Stomach (tissue), 9 donors: ENCODE results near the gene APOO. TPM values are rescaled to one million over a fixed set of nuclear protein-coding genes. Genes with fewer than 3 reads are reported as not detected.

ENCODE experiments used
- DNase-seq, 2 donors: peaks; one replicate each; pipeline versions ENCODE4 v3.0.0 to v3.0.0-alpha.2; 2013 to 2019
- H3K27ac ChIP-seq, 5 donors: fragments of 200-600 bp in 4 of 5; sonication (generic) in 4 of 5; one replicate each; pipeline ENCODE4 v1.5.1; 2013 to 2019; ENCODE audit warnings: mild to moderate bottlenecking in 1 of 5, moderate library complexity in 1 of 5
- H3K27me3 ChIP-seq, 3 donors: fragments of 200-600 bp; sonication (generic); one replicate each; pipeline ENCODE4 v1.5.1; 2017 to 2019; ENCODE audit warnings: mixed run types in 1 of 3
- H3K36me3 ChIP-seq, 4 donors: fragments of 200-600 bp; sonication (generic); 1 replicate in 3 of 4; 2 replicates in 1 of 4; pipeline ENCODE4 v1.5.1; 2016 to 2019
- H3K4me1 ChIP-seq, 4 donors: fragments of 200-600 bp; sonication (generic); one replicate each; pipeline ENCODE4 v1.5.1; 2016 to 2019
- H3K4me3 ChIP-seq, 4 donors: fragments of 200-600 bp; sonication (generic) in 3 of 4; one replicate each; pipeline ENCODE4 v1.5.1; 2016 to 2019; ENCODE audit warnings: mild to moderate bottlenecking in 1 of 4
- H3K9me3 ChIP-seq, 4 donors: fragments of 200-600 bp; sonication (generic); one replicate each; pipeline ENCODE4 v1.5.1; 2016 to 2019
- EP300 ChIP-seq: sonication (generic); formaldehyde crosslinking; IDR thresholded peaks from one replicate; pipeline ENCODE4 v1.6.1; 2017; ENCODE audit warnings: antibody characterized with exemption
- POLR2A ChIP-seq, 4 donors: fragments of 450-650 bp; IDR thresholded peaks; one replicate each; pipeline ENCODE4 v1.6.1; 2016; ENCODE audit warnings: antibody characterized with exemption in 4 of 4, control low read depth in 2 of 4, mild to moderate bottlenecking in 1 of 4, moderate library complexity in 1 of 4
- POLR2AphosphoS5 ChIP-seq, 3 donors: sonication (generic); formaldehyde crosslinking; IDR thresholded peaks; one replicate each; pipeline ENCODE4 v1.6.1; 2016; ENCODE audit warnings: antibody characterized with exemption in 3 of 3
- WGBS, 5 donors: extraction: QIAGEN DNeasy Blood & Tissue Kit in 3 of 5; methylation state at CpG; one replicate each; pipeline versions ENCODE4 v1.1.5 to v1.1.7; 2013 to 2018; 5-methylcytosine and 5-hydroxymethylcytosine counted together
- intact Hi-C: fragments of 100-400 bp; cut with DNase I; formaldehyde crosslinking; loops from one replicate; pipeline ENCODE4 v1.15.1; 2023; ENCODE audit warnings: low total_unique reads
- polyA plus RNA-seq, 3 donors: library from polyadenylated mRNA; stranded (reverse); fragments of 200-250 nt; gene quantifications; one replicate each; pipeline ENCODE4 v1.2.3, GENCODE V29; 2013
- total RNA-seq, 5 donors: library from RNA; depleted of rRNA; stranded (reverse); fragments of >200 nt; gene quantifications; one replicate each; pipeline versions ENCODE4 v1.1.0 to v1.2.3, GENCODE V29; 2014 to 2016
- TF ChIP-seq, protein P1 (sequence below), 7 experiments: fragments of 450-650 bp in 4 of 7; fragments of 200-600 bp in 3 of 7; sonication (generic) in 3 of 7; IDR thresholded peaks; one replicate each; pipeline ENCODE4 v1.5.1; 2016 to 2019; ENCODE audit warnings: antibody characterized with exemption in 7 of 7, control low read depth in 2 of 7, mild to moderate bottlenecking in 1 of 7
- donor health status: healthy with polysubstance abuse.
- donor health status: Bipolar disorder and iron deficiency.
- donor health status: healthy.

Gene APOO
- total and polyA plus RNA-seq, 8 donors: 2.0 to 29.4 (median 15.7) TPM

DNA sequence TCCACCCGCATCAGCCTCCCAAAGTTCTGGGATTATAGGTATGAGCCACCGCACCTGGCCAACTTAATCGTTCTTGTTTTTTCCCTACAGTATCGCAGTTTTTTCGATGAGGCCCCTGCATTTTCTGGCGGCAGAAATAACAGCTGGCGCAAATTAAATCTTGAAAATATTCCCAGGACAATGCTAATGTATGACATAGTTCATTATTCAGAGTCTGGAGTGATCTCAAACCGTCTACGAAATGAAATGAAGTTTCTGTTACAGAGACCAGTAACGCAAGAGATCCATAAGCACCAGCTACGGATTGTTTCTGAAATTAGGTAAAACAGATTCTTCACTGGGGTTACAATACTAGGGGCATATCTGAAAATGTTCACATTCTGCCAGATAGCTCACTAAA is 27.4 kb upstream of the APOO start:
- no peaks in the 10 kb centered on the region for H3K36me3 ChIP-seq
- no peaks in the 10 kb centered on the region for H3K9me3 ChIP-seq
- intact Hi-C loops: no loop called here
- H3K27ac ChIP-seq: no peak overlapping the region
- WGBS, 5 donors: 77 to 90% (median 88%) methylated on average over 11 of the region's 11 CpGs
- H3K4me1 ChIP-seq: no peaks in the 10 kb centered on the region
- H3K27me3 ChIP-seq: no peaks in the 10 kb centered on the region
- H3K4me3 ChIP-seq: no peak overlapping the region
- peak in 1 of 2 donors; percentile 31 for DNase-seq
- TF ChIP-seq EP300: no peak
- no peak for TF ChIP-seq POLR2A (IDR thresholded peaks at IDR 0.05)
- TF ChIP-seq POLR2AphosphoS5 (IDR thresholded peaks at IDR 0.05): no peak
- TF ChIP-seq, protein P1, sequence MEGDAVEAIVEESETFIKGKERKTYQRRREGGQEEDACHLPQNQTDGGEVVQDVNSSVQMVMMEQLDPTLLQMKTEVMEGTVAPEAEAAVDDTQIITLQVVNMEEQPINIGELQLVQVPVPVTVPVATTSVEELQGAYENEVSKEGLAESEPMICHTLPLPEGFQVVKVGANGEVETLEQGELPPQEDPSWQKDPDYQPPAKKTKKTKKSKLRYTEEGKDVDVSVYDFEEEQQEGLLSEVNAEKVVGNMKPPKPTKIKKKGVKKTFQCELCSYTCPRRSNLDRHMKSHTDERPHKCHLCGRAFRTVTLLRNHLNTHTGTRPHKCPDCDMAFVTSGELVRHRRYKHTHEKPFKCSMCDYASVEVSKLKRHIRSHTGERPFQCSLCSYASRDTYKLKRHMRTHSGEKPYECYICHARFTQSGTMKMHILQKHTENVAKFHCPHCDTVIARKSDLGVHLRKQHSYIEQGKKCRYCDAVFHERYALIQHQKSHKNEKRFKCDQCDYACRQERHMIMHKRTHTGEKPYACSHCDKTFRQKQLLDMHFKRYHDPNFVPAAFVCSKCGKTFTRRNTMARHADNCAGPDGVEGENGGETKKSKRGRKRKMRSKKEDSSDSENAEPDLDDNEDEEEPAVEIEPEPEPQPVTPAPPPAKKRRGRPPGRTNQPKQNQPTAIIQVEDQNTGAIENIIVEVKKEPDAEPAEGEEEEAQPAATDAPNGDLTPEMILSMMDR (IDR thresholded peaks at IDR 0.05): no peak

DNA sequence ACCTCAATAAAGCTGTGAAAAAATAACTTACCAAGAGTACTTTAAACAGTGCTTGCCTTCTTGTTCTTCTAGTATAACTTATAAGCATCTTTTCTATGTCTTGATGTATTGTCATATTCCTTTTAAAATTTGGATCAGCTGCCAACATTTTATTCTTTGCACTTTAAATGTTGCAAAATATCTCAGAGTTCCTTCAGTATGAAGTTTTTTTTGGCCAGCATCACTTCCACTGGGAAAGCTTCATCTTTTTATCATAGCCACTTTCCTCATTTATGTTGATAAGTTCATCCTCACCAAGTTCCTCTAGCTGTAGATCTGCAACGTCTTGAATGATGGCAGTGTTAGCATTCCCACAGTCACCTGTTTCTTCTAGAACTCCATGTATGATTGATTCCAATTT is 24.3 kb upstream of the APOO start:
- no peaks in the 10 kb centered on the region for H3K4me1 ChIP-seq
- H3K36me3 ChIP-seq: no peaks in the 10 kb centered on the region
- H3K27me3 ChIP-seq: no peaks in the 10 kb centered on the region
- H3K4me3 ChIP-seq: no peak overlapping the region
- 15 to 43% (median 36%) methylated on average over 1 of the region's 1 CpG for WGBS, 5 donors
- no peak overlapping the region for H3K27ac ChIP-seq
- intact Hi-C loops: no loop called here
- H3K9me3 ChIP-seq: no peaks in the 10 kb centered on the region
- TF ChIP-seq POLR2A (IDR thresholded peaks at IDR 0.05): no peak
- peak in 1 of 2 donors; percentile 24 for DNase-seq

DNA sequence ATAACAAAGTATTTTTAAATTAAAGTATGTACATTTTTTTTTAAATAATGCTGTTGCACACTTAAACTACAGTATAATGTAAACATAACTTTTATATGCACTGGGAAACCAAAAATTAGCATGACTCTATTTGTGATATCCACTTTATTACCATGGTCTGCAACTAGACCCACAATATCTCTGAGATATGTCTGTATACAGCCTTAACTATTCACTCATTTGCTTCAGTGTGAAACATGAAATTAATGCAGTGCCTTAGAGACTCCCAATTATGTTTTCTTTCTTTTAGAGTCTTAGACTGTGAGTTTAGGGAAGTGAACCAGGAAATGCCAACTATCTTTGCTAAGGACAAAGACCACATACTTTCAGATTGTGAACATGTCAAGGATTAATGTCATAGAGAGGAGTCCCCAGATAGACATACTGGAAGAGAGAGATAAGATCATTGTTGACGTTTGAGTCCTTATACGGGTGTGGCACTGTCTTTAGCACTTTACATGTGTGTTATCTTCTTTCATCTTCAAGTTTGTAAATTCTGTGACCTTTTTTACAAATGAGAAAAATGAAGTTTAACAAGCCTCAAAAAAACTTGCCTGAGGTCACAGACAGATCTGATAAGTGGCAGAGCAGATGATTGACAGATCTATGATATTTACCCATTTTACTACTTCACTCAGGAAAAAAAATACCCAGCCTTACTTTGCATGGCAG is 23.3 kb upstream of the APOO start:
- H3K27ac ChIP-seq: no peak overlapping the region
- H3K27me3 ChIP-seq: no peaks in the 10 kb centered on the region
- intact Hi-C loops: no loop called here
- no peak overlapping the region for H3K4me3 ChIP-seq
- WGBS, 5 donors: 10 to 30% (median 25%) methylated on average over 2 of the region's 2 CpGs
- no peaks in the 10 kb centered on the region for H3K4me1 ChIP-seq
- H3K9me3 ChIP-seq: no peaks in the 10 kb centered on the region
- TF ChIP-seq, protein P1 (IDR thresholded peaks at IDR 0.05): no peak
- TF ChIP-seq POLR2A (IDR thresholded peaks at IDR 0.05) (no peak), POLR2AphosphoS5 (IDR thresholded peaks at IDR 0.05) (no peak), EP300 (no peak)
- no peaks in the 10 kb centered on the region for H3K36me3 ChIP-seq
- no peak for DNase-seq

DNA sequence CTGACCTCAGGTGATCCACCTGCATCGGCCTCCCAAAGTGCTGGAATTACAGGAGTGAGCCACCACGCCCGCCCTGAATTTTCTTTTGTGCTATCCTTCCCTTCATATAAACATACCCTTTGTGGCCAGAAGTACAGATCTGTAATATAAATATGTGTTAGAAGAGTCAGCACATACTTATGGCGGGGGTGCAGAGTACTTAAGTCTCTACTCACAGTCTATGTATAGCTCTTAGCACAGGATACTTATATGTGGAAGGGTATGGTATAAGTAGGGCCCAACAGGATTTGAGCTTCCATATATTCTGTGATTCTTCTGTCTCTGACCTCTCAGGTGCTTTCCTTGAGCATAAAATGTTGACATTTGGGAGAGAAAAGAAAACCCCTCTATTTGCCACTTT is 18.3 kb upstream of the APOO start:
- Histone ChIP-seq H3K9me3 (no peaks in the 10 kb centered on the region), H3K27me3 (no peaks in the 10 kb centered on the region), H3K27ac (no peak overlapping the region), H3K36me3 (no peaks in the 10 kb centered on the region), H3K4me1 (no peaks in the 10 kb centered on the region), H3K4me3 (no peak overlapping the region)
- DNase-seq: no peak
- intact Hi-C loops: no loop called here
- WGBS, 5 donors: 76 to 95% (median 84%) methylated on average over 2 to 4 of the region's 4 CpGs
- TF ChIP-seq EP300 (no peak), POLR2A (IDR thresholded peaks at IDR 0.05) (no peak), POLR2AphosphoS5 (IDR thresholded peaks at IDR 0.05) (no peak)
- TF ChIP-seq, protein P1 (IDR thresholded peaks at IDR 0.05): no peak

DNA sequence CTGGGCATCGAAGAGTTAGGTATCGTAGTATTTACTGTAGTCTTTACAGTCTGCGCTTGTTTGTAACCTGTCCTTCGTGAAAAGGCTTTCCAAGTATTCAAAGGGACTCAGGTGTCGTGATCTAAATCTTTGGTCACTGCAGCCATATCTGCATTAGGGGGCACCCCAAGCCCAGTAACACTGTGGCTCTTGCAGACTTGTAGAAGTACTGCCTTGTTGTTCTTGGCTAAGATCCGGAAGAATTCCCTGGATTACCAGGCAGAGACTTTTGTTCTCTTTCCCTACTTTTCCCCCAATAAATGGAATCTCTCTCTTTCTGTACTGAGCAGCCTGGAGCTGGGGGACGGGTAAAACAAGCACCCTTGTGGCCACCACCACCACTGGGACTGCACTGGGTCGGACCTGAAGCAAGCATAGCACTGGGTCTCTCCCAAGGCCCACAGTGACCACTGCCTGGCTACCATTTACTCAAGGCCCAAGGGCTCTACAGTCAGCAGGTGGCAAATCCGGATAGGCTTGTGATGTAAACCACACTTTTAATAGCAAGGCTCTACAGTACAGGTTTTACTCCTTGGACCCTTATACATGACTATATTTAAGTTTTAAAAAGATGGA is 12.1 kb upstream of the APOO start:
- DNase-seq: no peak
- 66 to 73% (median 71%) methylated on average over 9 of the region's 9 CpGs for WGBS, 5 donors

More for the DNA sequence above, 12.1 kb upstream of the APOO start:
- peaks cover 0 to 6% (median 2%) of the 10 kb centered on the region in 4 donors for H3K9me3 ChIP-seq
- intact Hi-C loops: no loop called here
- H3K27me3 ChIP-seq: no peaks in the 10 kb centered on the region
- H3K4me1 ChIP-seq: no peaks in the 10 kb centered on the region
- H3K36me3 ChIP-seq: no peaks in the 10 kb centered on the region
- no peak for TF ChIP-seq POLR2A (IDR thresholded peaks at IDR 0.05)
- no peak for TF ChIP-seq EP300
- TF ChIP-seq POLR2AphosphoS5 (IDR thresholded peaks at IDR 0.05): no peak
- TF ChIP-seq, protein P1 (IDR thresholded peaks at IDR 0.05): no peak
- H3K27ac ChIP-seq: no peak overlapping the region
- no peak overlapping the region for H3K4me3 ChIP-seq
